ENCODE measurements around the gene KCTD11.
A peak's percentile ranks its signal among the peaks of the same experiment; 100 is the strongest.
"Not testable (repeated sequence)": the region's sequence is repeated elsewhere in the genome, so short reads cannot be mapped to it uniquely, and the experiment has no call there.

The KCTD11 gene

GRCh38 chr17:7329997-7330637 is 21.8 kb upstream of the KCTD11 start:
- H3K79me2 ChIP-seq = no peaks in the 10 kb centered on the region
- H3K9me3 ChIP-seq (ENCODE audit: control insufficient read depth, low read length) = no peaks in the 10 kb centered on the region
- H3K36me3 ChIP-seq (ENCODE audit: control insufficient read depth, insufficient read depth, low read length) = no peaks in the 10 kb centered on the region
- H3K4me2 ChIP-seq (ENCODE audit: low read length) = peak overlapping the region; percentile 96
- H3K4me3 ChIP-seq (ENCODE audit: low read depth, low read length) = peak overlapping the region; percentile 95
- H3K27ac ChIP-seq = peak overlapping the region; percentile 94
- H2AFZ ChIP-seq = peak overlapping the region; percentile 81
- H3K27me3 ChIP-seq (ENCODE audit: control insufficient read depth, insufficient read depth, low read length) = no peaks in the 10 kb centered on the region
- peaks cover 9% of the 10 kb centered on the region for H3K4me1 ChIP-seq
- H3K9ac ChIP-seq = no peak overlapping the region
- no peak for TF ChIP-seq CTCF (IDR thresholded peaks at IDR 0.05)

GRCh38 chr17:7330638-7331015 is 21.3 kb upstream of the KCTD11 start:
- Histone ChIP-seq H3K79me2 (no peaks in the 10 kb centered on the region), H3K4me3 (ENCODE audit: low read depth, low read length) (no peak overlapping the region), H3K9ac (no peak overlapping the region), H3K36me3 (ENCODE audit: control insufficient read depth, insufficient read depth, low read length) (no peaks in the 10 kb centered on the region), H3K27me3 (ENCODE audit: control insufficient read depth, insufficient read depth, low read length) (no peaks in the 10 kb centered on the region), H3K9me3 (ENCODE audit: control insufficient read depth, low read length) (no peaks in the 10 kb centered on the region), H3K4me2 (ENCODE audit: low read length) (peak overlapping the region; percentile 96), H3K4me1 (peaks cover 9% of the 10 kb centered on the region), H3K27ac (peak overlapping the region; percentile 94), H2AFZ (peak overlapping the region; percentile 81)
- no peak for TF ChIP-seq CTCF (IDR thresholded peaks at IDR 0.05)

GRCh38 chr17:7332111-7332510 is 19.9 kb upstream of the KCTD11 start:
- Histone ChIP-seq H2AFZ (no peak overlapping the region), H3K27me3 (ENCODE audit: control insufficient read depth, insufficient read depth, low read length) (no peaks in the 10 kb centered on the region), H3K9ac (no peak overlapping the region), H3K9me3 (ENCODE audit: control insufficient read depth, low read length) (no peaks in the 10 kb centered on the region), H3K36me3 (ENCODE audit: control insufficient read depth, insufficient read depth, low read length) (no peaks in the 10 kb centered on the region), H3K79me2 (no peaks in the 10 kb centered on the region), H3K4me2 (ENCODE audit: low read length) (no peak overlapping the region), H3K4me1 (peaks cover 9% of the 10 kb centered on the region), H3K4me3 (ENCODE audit: low read depth, low read length) (no peak overlapping the region), H3K27ac (no peak overlapping the region)
- TF ChIP-seq CTCF (IDR thresholded peaks at IDR 0.05) = no peak

- not testable (repeated sequence) for H3K79me2 ChIP-seq; H3K9me3 ChIP-seq (ENCODE audit: control insufficient read depth, low read length); H3K27ac ChIP-seq
These were observed 19.3 kb upstream of the KCTD11 start for GRCh38 chr17:7332600-7333069.

GRCh38 chr17:7334938-7335538 is 16.9 kb upstream of the KCTD11 start:
- Histone ChIP-seq H3K79me2 (no peaks in the 10 kb centered on the region), H3K4me1 (peaks cover 3% of the 10 kb centered on the region), H3K9ac (no peak overlapping the region), H3K9me3 (ENCODE audit: control insufficient read depth, low read length) (no peaks in the 10 kb centered on the region), H3K36me3 (ENCODE audit: control insufficient read depth, insufficient read depth, low read length) (no peaks in the 10 kb centered on the region), H3K4me2 (ENCODE audit: low read length) (no peak overlapping the region), H2AFZ (no peak overlapping the region), H3K27me3 (ENCODE audit: control insufficient read depth, insufficient read depth, low read length) (no peaks in the 10 kb centered on the region), H3K4me3 (ENCODE audit: low read depth, low read length) (no peak overlapping the region), H3K27ac (no peak overlapping the region)
- TF ChIP-seq CTCF (IDR thresholded peaks at IDR 0.05) = no peak

More at GRCh38 chr17:7332600-7333069, 19.3 kb upstream of the KCTD11 start:
- not testable (repeated sequence) for H3K36me3 ChIP-seq (ENCODE audit: control insufficient read depth, insufficient read depth, low read length); H3K4me2 ChIP-seq (ENCODE audit: low read length); H3K4me1 ChIP-seq; H3K4me3 ChIP-seq (ENCODE audit: low read depth, low read length); H3K9ac ChIP-seq; H3K27me3 ChIP-seq (ENCODE audit: control insufficient read depth, insufficient read depth, low read length)
- H2AFZ ChIP-seq = peak overlapping the region; percentile 21

- H3K27me3 ChIP-seq (ENCODE audit: control insufficient read depth, insufficient read depth, low read length); H3K79me2 ChIP-seq; H3K9me3 ChIP-seq (ENCODE audit: control insufficient read depth, low read length); H3K36me3 ChIP-seq (ENCODE audit: control insufficient read depth, insufficient read depth, low read length); H2AFZ ChIP-seq; H3K4me1 ChIP-seq; H3K9ac ChIP-seq; H3K27ac ChIP-seq; H3K4me3 ChIP-seq (ENCODE audit: low read depth, low read length); H3K4me2 ChIP-seq (ENCODE audit: low read length): not testable (repeated sequence)
These were observed 16.2 kb upstream of the KCTD11 start for GRCh38 chr17:7335765-7336164.

Measured in parathyroid adenoma (tissue), 2 donors.